Fibroblast of mammary gland (primary cell): ENCODE measurements around the gene CAST.

Source experiments
- DNase-seq: peaks from one replicate; pipeline ENCODE4 v3.0.0-alpha.2; 2010; ENCODE audit warnings: low read depth
- H3K4me3 ChIP-seq: 2 replicates; pipeline ENCODE4 v1.5.1; 2011; ENCODE audit warnings: low read depth, mild to moderate bottlenecking, low read length, moderate library complexity; ENCODE audit not compliant: control insufficient read depth
- TF ChIP-seq, protein P1 (sequence below): conservative IDR thresholded peaks from 2 replicates; pipeline ENCODE4 v1.5.1; 2011; ENCODE audit warnings: low read depth, low read length, inconsistent platforms; ENCODE audit not compliant: control insufficient read depth, insufficient read depth

Gene CAST

DNA sequence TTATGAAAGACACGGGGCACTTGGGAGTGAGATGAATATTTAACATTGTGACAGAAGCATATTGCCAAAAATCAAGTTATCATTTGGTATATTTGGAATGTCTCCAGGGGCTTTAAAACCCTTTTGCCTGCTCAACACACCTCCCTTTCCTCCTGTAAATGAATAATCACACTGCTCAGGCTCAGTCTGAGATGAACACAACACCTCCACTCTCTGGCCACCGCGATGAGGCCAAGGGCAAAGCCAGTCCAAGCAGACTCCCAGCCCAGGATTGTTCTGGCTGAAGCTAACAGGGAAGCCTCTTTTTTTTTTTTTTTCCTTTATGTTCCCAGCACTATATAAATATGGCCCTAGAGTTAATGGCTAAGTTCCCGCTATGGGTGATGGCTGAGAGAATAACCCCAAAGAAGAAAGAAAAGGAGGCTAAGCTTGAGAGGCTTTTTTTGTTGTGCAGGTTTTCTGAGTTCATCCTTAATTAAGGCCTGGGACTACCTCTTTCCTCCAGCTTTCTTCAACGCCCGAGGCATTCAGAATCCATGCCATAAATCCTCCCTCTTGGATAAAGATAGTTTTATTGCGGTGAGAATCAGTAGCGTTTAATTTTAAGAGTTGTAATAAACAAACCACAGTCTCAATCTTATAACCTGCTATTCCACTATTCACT, 156.1 kb downstream of the CAST start:
- no peak for DNase-seq
- no peak overlapping the region for H3K4me3 ChIP-seq
- TF ChIP-seq, protein P1, sequence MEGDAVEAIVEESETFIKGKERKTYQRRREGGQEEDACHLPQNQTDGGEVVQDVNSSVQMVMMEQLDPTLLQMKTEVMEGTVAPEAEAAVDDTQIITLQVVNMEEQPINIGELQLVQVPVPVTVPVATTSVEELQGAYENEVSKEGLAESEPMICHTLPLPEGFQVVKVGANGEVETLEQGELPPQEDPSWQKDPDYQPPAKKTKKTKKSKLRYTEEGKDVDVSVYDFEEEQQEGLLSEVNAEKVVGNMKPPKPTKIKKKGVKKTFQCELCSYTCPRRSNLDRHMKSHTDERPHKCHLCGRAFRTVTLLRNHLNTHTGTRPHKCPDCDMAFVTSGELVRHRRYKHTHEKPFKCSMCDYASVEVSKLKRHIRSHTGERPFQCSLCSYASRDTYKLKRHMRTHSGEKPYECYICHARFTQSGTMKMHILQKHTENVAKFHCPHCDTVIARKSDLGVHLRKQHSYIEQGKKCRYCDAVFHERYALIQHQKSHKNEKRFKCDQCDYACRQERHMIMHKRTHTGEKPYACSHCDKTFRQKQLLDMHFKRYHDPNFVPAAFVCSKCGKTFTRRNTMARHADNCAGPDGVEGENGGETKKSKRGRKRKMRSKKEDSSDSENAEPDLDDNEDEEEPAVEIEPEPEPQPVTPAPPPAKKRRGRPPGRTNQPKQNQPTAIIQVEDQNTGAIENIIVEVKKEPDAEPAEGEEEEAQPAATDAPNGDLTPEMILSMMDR: no peak

DNA sequence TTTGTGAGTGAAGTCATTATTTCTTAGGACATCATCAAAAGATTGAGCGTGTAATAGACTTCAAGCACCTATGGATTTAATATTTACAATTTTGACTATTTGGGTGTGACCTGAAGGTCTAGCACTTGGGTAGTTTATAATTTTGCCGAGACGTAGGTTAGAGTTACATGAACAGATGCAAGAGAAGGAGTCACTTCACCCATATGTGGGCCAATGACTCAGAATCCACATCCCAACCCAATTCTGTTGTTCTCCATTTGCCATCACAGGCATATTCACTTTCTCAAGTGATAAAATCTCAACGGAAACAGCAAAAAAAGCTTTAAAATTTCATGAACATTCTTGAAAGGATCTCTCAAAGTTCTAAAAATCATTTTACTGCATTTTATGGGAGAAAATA, 157.6 kb downstream of the CAST start:
- TF ChIP-seq, protein P1: no peak
- H3K4me3 ChIP-seq: no peak overlapping the region
- DNase-seq: no peak

DNA sequence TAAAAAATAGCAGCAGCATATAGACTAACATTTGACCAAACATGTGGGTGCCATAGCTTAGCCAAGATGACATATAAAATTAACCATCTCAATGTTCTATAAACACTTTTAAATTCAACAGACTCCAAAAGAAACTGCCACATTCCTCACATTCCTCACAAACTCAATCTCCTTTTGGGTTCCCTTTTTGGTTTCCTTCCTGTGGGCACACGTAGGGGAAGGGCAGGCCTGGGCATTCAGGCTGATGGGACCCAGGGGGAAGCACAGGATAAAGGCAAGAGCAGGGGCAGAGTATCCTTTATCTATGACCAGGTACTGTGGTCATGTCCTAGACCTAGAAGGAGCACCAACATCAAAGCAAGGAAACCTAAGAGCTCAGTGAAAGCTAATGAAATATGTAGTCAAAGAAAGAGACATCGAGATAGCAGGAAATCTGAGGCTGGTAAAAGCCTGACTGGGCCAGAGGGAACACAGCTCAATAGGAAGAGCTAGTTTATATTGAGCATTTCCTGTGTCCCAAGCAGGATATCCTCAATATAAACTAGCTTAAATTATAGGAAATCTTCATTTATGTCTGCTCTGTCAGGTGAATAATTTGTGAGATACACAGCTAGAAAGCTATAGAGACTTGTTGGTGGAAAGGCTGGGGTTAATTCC, 159.2 kb downstream of the CAST start:
- TF ChIP-seq, protein P1: no peak
- no peak for DNase-seq

GRCh38 chr5:96822686-96823459, 160.7 kb downstream of the CAST start:
- no peak overlapping the region for H3K4me3 ChIP-seq
- no peak for DNase-seq
- TF ChIP-seq, protein P1: no peak

More for the DNA sequence above, 159.2 kb downstream of the CAST start:
- H3K4me3 ChIP-seq: no peak overlapping the region

- TF ChIP-seq, protein P1: no peak
- peak; percentile 82 for DNase-seq
- H3K4me3 ChIP-seq: no peak overlapping the region
These were observed 161.8 kb downstream of the CAST start for GRCh38 chr5:96823900-96824380.
